Panc1 (cell line): ENCODE measurements around the gene WNK1. TPM values are rescaled to one million over a fixed set of nuclear protein-coding genes. Genes with fewer than 3 reads are reported as not detected.

Source experiments
- ATAC-seq: fragments of 200-7000 bp; cut with Tn5 transposase; 2 replicates; pipeline ENCODE4 v1.9.1; 2020; ENCODE audit warnings: mild to moderate bottlenecking, moderate library complexity
- BruUV-seq: library from RNA; stranded (reverse); fragments of 400-500 nt; replicated peaks from 2 replicates; lab custom pipeline; 2021; lab: Mats Ljungman, UMichigan
- CTCF ChIA-PET: fragments of 300-600 bp; sonication (Branson Sonifier 250); formaldehyde crosslinking; loops from one replicate; lab custom pipeline; 2022; ENCODE audit warnings: antibody characterized with exemption; lab: Charles Lee
- POLR2A ChIA-PET: fragments of 300-600 bp; sonication (Branson Sonifier 250); formaldehyde crosslinking; loops from one replicate; lab custom pipeline; 2022; ENCODE audit warnings: antibody characterized with exemption; lab: Charles Lee
- DNase-seq: peaks from one replicate; pipeline ENCODE4 v3.0.0-alpha.2; 2010; ENCODE audit warnings: low read depth, low spot score
- H3K27ac ChIP-seq: 2 replicates; pipeline ENCODE4 v1.5.1; 2011; ENCODE audit warnings: mild to moderate bottlenecking, low read length, inconsistent platforms
- H3K27me3 ChIP-seq: fragments of 200-500 bp; sonication (Bioruptor generic); 2 replicates; pipeline ENCODE4 v1.6.0; 2014; ENCODE audit warnings: low read length, inconsistent platforms; ENCODE audit not compliant: control insufficient read depth, insufficient read depth
- H3K36me3 ChIP-seq: fragments of 200-500 bp; sonication (Bioruptor generic); 2 replicates; pipeline ENCODE4 v1.5.1; 2014; ENCODE audit warnings: inconsistent platforms, mild to moderate bottlenecking, low read length, moderate library complexity; ENCODE audit not compliant: control insufficient read depth, insufficient read depth
- H3K4me1 ChIP-seq: 2 replicates; pipeline ENCODE4 v1.5.1; 2011; ENCODE audit warnings: inconsistent platforms, mild to moderate bottlenecking, low read length, moderate library complexity; ENCODE audit not compliant: control insufficient read depth, insufficient read depth
- H3K4me3 ChIP-seq, 2 experiments: 2 replicates each; pipeline ENCODE4 v1.5.1; 2011 to 2012; ENCODE audit warnings: low read depth in 2 of 2, low read length in 2 of 2, mild to moderate bottlenecking in 2 of 2, inconsistent platforms in 1 of 2, moderate library complexity in 1 of 2
- H3K9me3 ChIP-seq: fragments of 200-500 bp; sonication (Bioruptor generic); 2 replicates; pipeline ENCODE4 v1.5.1; 2014; ENCODE audit warnings: low read depth, mild to moderate bottlenecking, inconsistent platforms, low read length, moderate library complexity; ENCODE audit not compliant: control insufficient read depth, insufficient read depth
- POLR2AphosphoS5 ChIP-seq: IDR thresholded peaks from 2 replicates; pipeline ENCODE4 v1.6.1; 2012; ENCODE audit warnings: mild to moderate bottlenecking, low read depth, low read length, moderate library complexity
- SIN3A ChIP-seq: IDR thresholded peaks from 2 replicates; pipeline ENCODE4 v1.6.1; 2012; ENCODE audit warnings: low read depth, mild to moderate bottlenecking, low read length, moderate library complexity, borderline replicate concordance; ENCODE audit not compliant: insufficient read depth
- TCF7L2 ChIP-seq: IDR thresholded peaks from 2 replicates; pipeline ENCODE4 v1.6.1; 2011; ENCODE audit warnings: mild to moderate bottlenecking, low read depth, low read length, inconsistent platforms
- in situ Hi-C: cut with HindIII; loops from 2 replicates; pipeline ENCODE4 v1.10.0; 2016; ENCODE audit warnings: low sequenced_read_pairs, low pct_unique_long_range_greater_than_20kb
- intact Hi-C: fragments of 100-400 bp; cut with micrococcal nuclease; formaldehyde crosslinking; loops from one replicate; pipeline ENCODE4 v1.10.0; 2022; ENCODE audit not compliant: unreplicated experiment
- total RNA-seq: library from RNA; stranded (reverse); gene quantifications from one replicate; pipeline ENCODE4 v1.2.1, GENCODE V29; 2021; ENCODE audit not compliant: unreplicated experiment
- TF ChIP-seq, protein P1 (sequence below): fragments of 450-650 bp; IDR thresholded peaks from 2 replicates; pipeline ENCODE4 v1.5.1; 2017; ENCODE audit warnings: mild to moderate bottlenecking
- TF ChIP-seq, protein P2 (sequence below), 2 experiments: IDR thresholded peaks; 2 replicates each; pipeline ENCODE4 v1.6.1; 2011 to 2012; ENCODE audit warnings: low read depth in 2 of 2, control low read depth in 1 of 2, low read length in 1 of 2, mild to moderate bottlenecking in 1 of 2, moderate library complexity in 1 of 2; ENCODE audit not compliant: insufficient read depth in 1 of 2

WNK1 gene
- total RNA-seq, 1 experiment from 2014 or later, result 181 TPM

DNA sequence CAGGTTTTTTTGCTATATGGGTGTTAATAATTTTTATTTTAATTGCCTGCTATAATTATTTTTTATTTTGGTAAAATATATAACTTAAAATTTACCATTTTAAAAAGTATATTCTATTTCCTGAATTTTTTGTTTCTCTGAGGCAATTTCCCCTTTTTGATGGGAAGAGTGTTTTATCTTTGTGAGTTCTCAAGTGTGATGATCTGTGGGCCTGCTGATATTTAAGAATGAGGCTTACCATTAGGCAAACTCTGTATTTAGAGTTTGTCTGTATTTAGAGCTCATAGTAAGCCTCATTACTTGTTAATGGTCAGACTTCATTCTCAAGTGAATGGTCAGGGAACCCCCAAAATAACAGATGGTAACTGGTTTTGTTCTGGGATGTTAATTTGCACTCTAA, 48.0 kb downstream of the WNK1 start:
- no peak for TF ChIP-seq POLR2AphosphoS5
- TF ChIP-seq SIN3A, result no peak
- TF ChIP-seq, protein P1, sequence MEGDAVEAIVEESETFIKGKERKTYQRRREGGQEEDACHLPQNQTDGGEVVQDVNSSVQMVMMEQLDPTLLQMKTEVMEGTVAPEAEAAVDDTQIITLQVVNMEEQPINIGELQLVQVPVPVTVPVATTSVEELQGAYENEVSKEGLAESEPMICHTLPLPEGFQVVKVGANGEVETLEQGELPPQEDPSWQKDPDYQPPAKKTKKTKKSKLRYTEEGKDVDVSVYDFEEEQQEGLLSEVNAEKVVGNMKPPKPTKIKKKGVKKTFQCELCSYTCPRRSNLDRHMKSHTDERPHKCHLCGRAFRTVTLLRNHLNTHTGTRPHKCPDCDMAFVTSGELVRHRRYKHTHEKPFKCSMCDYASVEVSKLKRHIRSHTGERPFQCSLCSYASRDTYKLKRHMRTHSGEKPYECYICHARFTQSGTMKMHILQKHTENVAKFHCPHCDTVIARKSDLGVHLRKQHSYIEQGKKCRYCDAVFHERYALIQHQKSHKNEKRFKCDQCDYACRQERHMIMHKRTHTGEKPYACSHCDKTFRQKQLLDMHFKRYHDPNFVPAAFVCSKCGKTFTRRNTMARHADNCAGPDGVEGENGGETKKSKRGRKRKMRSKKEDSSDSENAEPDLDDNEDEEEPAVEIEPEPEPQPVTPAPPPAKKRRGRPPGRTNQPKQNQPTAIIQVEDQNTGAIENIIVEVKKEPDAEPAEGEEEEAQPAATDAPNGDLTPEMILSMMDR, result no peak
- TF ChIP-seq, protein P2, sequence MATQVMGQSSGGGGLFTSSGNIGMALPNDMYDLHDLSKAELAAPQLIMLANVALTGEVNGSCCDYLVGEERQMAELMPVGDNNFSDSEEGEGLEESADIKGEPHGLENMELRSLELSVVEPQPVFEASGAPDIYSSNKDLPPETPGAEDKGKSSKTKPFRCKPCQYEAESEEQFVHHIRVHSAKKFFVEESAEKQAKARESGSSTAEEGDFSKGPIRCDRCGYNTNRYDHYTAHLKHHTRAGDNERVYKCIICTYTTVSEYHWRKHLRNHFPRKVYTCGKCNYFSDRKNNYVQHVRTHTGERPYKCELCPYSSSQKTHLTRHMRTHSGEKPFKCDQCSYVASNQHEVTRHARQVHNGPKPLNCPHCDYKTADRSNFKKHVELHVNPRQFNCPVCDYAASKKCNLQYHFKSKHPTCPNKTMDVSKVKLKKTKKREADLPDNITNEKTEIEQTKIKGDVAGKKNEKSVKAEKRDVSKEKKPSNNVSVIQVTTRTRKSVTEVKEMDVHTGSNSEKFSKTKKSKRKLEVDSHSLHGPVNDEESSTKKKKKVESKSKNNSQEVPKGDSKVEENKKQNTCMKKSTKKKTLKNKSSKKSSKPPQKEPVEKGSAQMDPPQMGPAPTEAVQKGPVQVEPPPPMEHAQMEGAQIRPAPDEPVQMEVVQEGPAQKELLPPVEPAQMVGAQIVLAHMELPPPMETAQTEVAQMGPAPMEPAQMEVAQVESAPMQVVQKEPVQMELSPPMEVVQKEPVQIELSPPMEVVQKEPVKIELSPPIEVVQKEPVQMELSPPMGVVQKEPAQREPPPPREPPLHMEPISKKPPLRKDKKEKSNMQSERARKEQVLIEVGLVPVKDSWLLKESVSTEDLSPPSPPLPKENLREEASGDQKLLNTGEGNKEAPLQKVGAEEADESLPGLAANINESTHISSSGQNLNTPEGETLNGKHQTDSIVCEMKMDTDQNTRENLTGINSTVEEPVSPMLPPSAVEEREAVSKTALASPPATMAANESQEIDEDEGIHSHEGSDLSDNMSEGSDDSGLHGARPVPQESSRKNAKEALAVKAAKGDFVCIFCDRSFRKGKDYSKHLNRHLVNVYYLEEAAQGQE (IDR thresholded peaks at IDR 0.05; ENCODE audit: insufficient read depth in 1 of 2, low read depth in 2 of 2, low read length in 1 of 2), result no peak
- no peak for TF ChIP-seq TCF7L2
- POLR2A ChIA-PET, result no interaction called here
- intact Hi-C loops (no loop called here), in situ Hi-C loops (no loop called here)
- no TSS peak for BruUV-seq
- H3K27me3 ChIP-seq, result no peaks in the 10 kb centered on the region
- no peak for ATAC-seq
- no peak overlapping the region for H3K4me3 ChIP-seq
- H3K27ac ChIP-seq, result no peak overlapping the region
- H3K9me3 ChIP-seq, result no peaks in the 10 kb centered on the region
- CTCF ChIA-PET, result no interaction called here
- peaks cover 21% of the 10 kb centered on the region for H3K4me1 ChIP-seq
- no peaks in the 10 kb centered on the region for H3K36me3 ChIP-seq
- DNase-seq, result no peak

DNA sequence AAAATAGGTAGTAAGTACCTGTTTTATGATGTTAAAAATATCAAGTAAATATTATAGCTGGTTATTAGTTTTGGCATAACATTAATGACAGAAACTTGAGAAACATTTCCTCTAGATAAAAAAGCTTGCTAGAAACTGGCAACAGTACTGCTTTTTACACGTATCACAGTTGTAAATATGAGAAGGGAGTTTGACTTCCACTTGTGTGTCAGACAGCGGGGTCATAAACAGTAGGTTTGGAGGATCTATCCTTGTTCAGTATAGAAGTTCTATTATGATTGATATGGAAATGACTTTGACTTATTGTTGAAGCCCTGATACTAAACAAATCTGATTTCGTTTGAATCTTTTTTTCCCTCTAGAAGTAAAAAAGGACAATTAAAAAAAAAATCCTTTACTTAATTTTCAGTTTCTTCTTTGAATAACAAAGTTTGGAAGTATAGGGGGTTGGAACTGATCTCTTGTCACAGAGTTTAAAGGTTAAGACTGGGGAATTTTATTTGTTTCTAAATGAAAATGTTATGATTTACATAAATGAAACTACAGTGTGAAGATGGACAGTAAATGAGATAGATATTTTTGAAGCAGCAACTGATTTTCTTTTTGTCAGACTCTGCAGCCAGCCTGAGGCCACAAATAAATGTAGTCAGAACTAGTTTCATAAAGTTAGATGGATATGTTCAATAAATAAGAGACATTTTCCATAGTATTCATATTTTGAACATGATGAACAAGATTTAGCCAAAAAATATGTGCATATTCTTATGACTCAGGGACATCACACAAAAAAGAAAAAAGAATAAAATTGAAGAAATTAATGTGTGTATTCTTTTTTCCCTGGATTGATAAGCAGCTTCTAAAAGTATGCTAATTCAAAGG, 50.1 kb downstream of the WNK1 start:
- ChIA-PET CTCF (no interaction called here), POLR2A (no interaction called here)
- peaks cover 36% of the 10 kb centered on the region for H3K4me1 ChIP-seq
- intact Hi-C loops, result no loop called here
- H3K36me3 ChIP-seq, result no peaks in the 10 kb centered on the region
- no peak for DNase-seq
- no peak overlapping the region for H3K4me3 ChIP-seq
- H3K9me3 ChIP-seq, result no peaks in the 10 kb centered on the region
- in situ Hi-C loops, result no loop called here
- H3K27me3 ChIP-seq, result no peaks in the 10 kb centered on the region
- TSS peak; percentile 7 for BruUV-seq
- TF ChIP-seq POLR2AphosphoS5 (no peak), TCF7L2 (no peak)
- ATAC-seq, result no peak
- peak overlapping the region; percentile 3; the same call in 1 of the 2 replicates for H3K27ac ChIP-seq

DNA sequence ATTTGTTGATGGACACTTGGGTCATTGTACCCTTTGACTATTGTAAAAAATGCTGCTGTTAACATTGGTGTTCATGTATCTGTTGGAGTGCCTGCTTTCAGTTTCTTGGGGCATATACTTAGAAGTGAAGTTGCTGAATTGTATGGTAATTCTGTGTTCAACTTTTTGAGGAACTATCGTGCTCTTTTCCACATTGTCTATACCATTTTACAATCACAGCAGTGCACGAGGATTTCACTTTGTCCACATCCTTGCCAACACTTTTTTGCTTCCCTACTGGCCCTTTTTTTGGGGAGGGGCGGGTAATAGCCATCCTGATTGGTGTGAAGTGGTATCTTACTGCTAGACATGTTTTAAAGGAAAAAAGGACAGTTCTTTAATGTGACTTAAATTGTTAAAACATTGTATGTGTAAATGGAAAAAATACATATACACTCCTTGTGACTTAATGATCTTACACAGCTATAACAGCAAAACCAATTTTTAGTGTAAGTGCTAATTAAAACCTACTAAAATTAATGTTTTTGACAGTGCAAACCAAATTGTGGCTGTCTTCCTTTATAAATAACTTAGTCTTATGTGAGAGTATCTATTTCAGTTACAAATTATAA, 52.7 kb downstream of the WNK1 start:
- ChIA-PET CTCF (no interaction called here), POLR2A (no interaction called here)
- DNase-seq (no peak), ATAC-seq (no peak)
- Histone ChIP-seq H3K9me3 (no peaks in the 10 kb centered on the region), H3K4me1 (peaks cover 36% of the 10 kb centered on the region), H3K27ac (no peak overlapping the region), H3K27me3 (no peaks in the 10 kb centered on the region), H3K36me3 (no peaks in the 10 kb centered on the region), H3K4me3 (no peak overlapping the region)
- no TSS peak for BruUV-seq
- intact Hi-C loops, result no loop called here
- TF ChIP-seq, protein P1, result no peak
- TF ChIP-seq TCF7L2, result no peak
- TF ChIP-seq, protein P2 (IDR thresholded peaks at IDR 0.05; ENCODE audit: insufficient read depth in 1 of 2, low read depth in 2 of 2, low read length in 1 of 2), result no peak
- TF ChIP-seq SIN3A, result no peak
- TF ChIP-seq POLR2AphosphoS5, result no peak
- in situ Hi-C loops, result no loop called here
